Endothelial cell of umbilical vein (primary cell): ENCODE data around the gene UVRAG. TPM values are rescaled to one million over a fixed set of nuclear protein-coding genes. Genes with fewer than 3 reads are reported as not detected.

Experiments
- BruUV-seq: library from RNA; stranded (reverse); fragments of 400-500 nt; replicated peaks from 2 replicates; lab custom pipeline; 2021; lab: Mats Ljungman, UMichigan
- CTCF ChIA-PET: fragments of 300-600, 350-600 bp; sonication (Branson Sonifier 250); formaldehyde crosslinking; loops from one replicate; lab custom pipeline; 2021; ENCODE audit warnings: antibody characterized with exemption, inconsistent platforms; lab: Charles Lee
- POLR2A ChIA-PET: fragments of 300-600, 350-600 bp; sonication (Branson Sonifier 250); formaldehyde crosslinking; loops from one replicate; lab custom pipeline; 2021; ENCODE audit warnings: antibody characterized with exemption, inconsistent platforms; lab: Charles Lee
- DNase-seq: peaks from one replicate; pipeline ENCODE4 v3.0.0-alpha.2; 2011; ENCODE audit warnings: low read depth, low spot score
- FAIRE-seq: peaks from 2 replicates; lab custom pipeline; 2011; peaks lifted over from hg19 to GRCh38; lab: Jason Lieb, UNC
- H2AFZ ChIP-seq: 2 replicates; pipeline ENCODE4 v1.6.0; 2012; ENCODE audit warnings: low read depth, low read length, control low read depth, inconsistent platforms
- H3K27ac ChIP-seq: 2 replicates; pipeline ENCODE4 v1.5.1; 2011; ENCODE audit warnings: low read depth, mild to moderate bottlenecking, control low read depth, low read length, moderate library complexity; ENCODE audit not compliant: insufficient read depth
- H3K27me3 ChIP-seq, 2 experiments: 2 replicates each; pipeline versions ENCODE4 v1.6.0 to v1.6.1; 2011; ENCODE audit warnings: low read length in 2 of 2, mixed read lengths in 1 of 2; ENCODE audit not compliant: control insufficient read depth in 2 of 2, insufficient read depth in 2 of 2
- H3K36me3 ChIP-seq, 2 experiments: 2 replicates in 1 of 2; 3 replicates in 1 of 2; pipeline ENCODE4 v1.5.1; 2011; ENCODE audit warnings: low read length in 2 of 2, mild to moderate bottlenecking in 1 of 2, moderate library complexity in 1 of 2; ENCODE audit not compliant: control insufficient read depth in 2 of 2, insufficient read depth in 2 of 2; ENCODE audit errors: extremely low read depth in 1 of 2
- H3K4me1 ChIP-seq: 3 replicates; pipeline ENCODE4 v1.5.1; 2011; ENCODE audit warnings: mild to moderate bottlenecking, low read length; ENCODE audit not compliant: control insufficient read depth, insufficient read depth; ENCODE audit errors: extremely low read depth
- H3K4me2 ChIP-seq: 2 replicates; pipeline ENCODE4 v1.6.1; 2011; ENCODE audit warnings: low read length, control low read depth, mixed read lengths; ENCODE audit not compliant: insufficient read depth
- H3K4me3 ChIP-seq, 3 experiments: fragments of 200-600 bp in 1 of 3; sonication (generic), shearing (Covaris generic) in 1 of 3; replicated peaks in 1 of 3; 2 replicates each; pipeline ENCODE4 v1.5.1; 2011 to 2016; ENCODE audit warnings: control low read depth in 3 of 3, low read length in 3 of 3, mild to moderate bottlenecking in 2 of 3, inconsistent platforms in 1 of 3, low read depth in 1 of 3, moderate library complexity in 1 of 3; ENCODE audit not compliant: insufficient read depth in 1 of 3
- H3K79me2 ChIP-seq: 2 replicates; pipeline ENCODE4 v1.6.0; 2012; ENCODE audit warnings: low read length, inconsistent platforms; ENCODE audit not compliant: control insufficient read depth, insufficient read depth
- H3K9ac ChIP-seq: replicated peaks from 2 replicates; pipeline ENCODE3; 2011; ENCODE audit warnings: low read length, control low read depth; ENCODE audit not compliant: insufficient read depth; ENCODE audit errors: extremely low read depth
- H3K9me1 ChIP-seq: replicated peaks from 3 replicates; pipeline ENCODE4 v1.6.0; 2011; ENCODE audit warnings: mild to moderate bottlenecking, low read length; ENCODE audit not compliant: control insufficient read depth, insufficient read depth; ENCODE audit errors: extremely low read depth
- H3K9me3 ChIP-seq: replicated peaks from 2 replicates; pipeline ENCODE4 v1.5.1; 2012; ENCODE audit warnings: low read length, inconsistent platforms; ENCODE audit not compliant: control insufficient read depth, insufficient read depth
- H4K20me1 ChIP-seq: replicated peaks from 2 replicates; pipeline ENCODE3; 2011; ENCODE audit warnings: mild to moderate bottlenecking, low read length; ENCODE audit not compliant: control insufficient read depth, insufficient read depth; ENCODE audit errors: extremely low read depth
- EZH2 ChIP-seq: IDR thresholded peaks from 2 replicates; pipeline ENCODE4 v1.6.1; 2012; ENCODE audit warnings: borderline replicate concordance, low read depth, mild to moderate bottlenecking, moderate library complexity, low read length, inconsistent platforms; ENCODE audit not compliant: severe bottlenecking
- FOS ChIP-seq: IDR thresholded peaks from 2 replicates; pipeline ENCODE4 v1.6.1; 2011; ENCODE audit warnings: mild to moderate bottlenecking, low read length, moderate library complexity, borderline replicate concordance; ENCODE audit not compliant: insufficient read depth
- GATA2 ChIP-seq: IDR thresholded peaks from 2 replicates; pipeline ENCODE4 v1.7.0; 2011; ENCODE audit warnings: low read depth, mild to moderate bottlenecking, moderate library complexity, mixed read lengths, low read length; ENCODE audit not compliant: insufficient read length, insufficient read depth
- JUN ChIP-seq: IDR thresholded peaks from 2 replicates; pipeline ENCODE4 v1.6.1; 2011; ENCODE audit warnings: borderline replicate concordance, low read depth; ENCODE audit not compliant: insufficient read length, insufficient read depth
- MYC ChIP-seq: IDR thresholded peaks from one replicate; pipeline ENCODE4 v1.6.1; 2011; ENCODE audit warnings: mild to moderate bottlenecking, low read depth, low read length
- POLR2A ChIP-seq: IDR thresholded peaks from 2 replicates; pipeline ENCODE4 v1.6.1; 2012; ENCODE audit warnings: low read depth, mild to moderate bottlenecking, control low read depth, low read length
- POLR2AphosphoS5 ChIP-seq: IDR thresholded peaks from 2 replicates; pipeline ENCODE4 v1.6.1; 2012; ENCODE audit warnings: low read depth, mild to moderate bottlenecking, control low read depth, low read length, moderate library complexity; ENCODE audit not compliant: insufficient read depth
- dilution Hi-C: fragments of 300-500 bp; cut with MboI; formaldehyde crosslinking; loops from one replicate; pipeline ENCODE4 v1.15.0; 2019; ENCODE audit warnings: low sequenced_read_pairs; ENCODE audit not compliant: extremely low pct_ligation_motif_present
- intact Hi-C: fragments of 100-400 bp; cut with micrococcal nuclease; formaldehyde crosslinking; loops from one replicate; pipeline ENCODE4 v1.10.0; 2022
- polyA plus RNA-seq, 4 experiments: library from polyadenylated mRNA; depleted of rRNA in 3 of 4; stranded (reverse) in 3 of 4; unstranded in 1 of 4; fragments of >200 nt; gene quantifications; 2 replicates each; pipeline versions ENCODE4 v1.2.1 to v1.2.3, GENCODE V29; 2011 to 2012; ENCODE audit warnings: missing spikeins in 1 of 4
- total RNA-seq: library from RNA; stranded (reverse); gene quantifications from 2 replicates; pipeline ENCODE4 v1.2.3, GENCODE V29; 2021

UVRAG gene
- total and polyA plus RNA-seq, 2 donors (not counting 3 experiments of a cell fraction or from before 2014, with no cell fraction given): 21.2 to 65.6 TPM

DNA sequence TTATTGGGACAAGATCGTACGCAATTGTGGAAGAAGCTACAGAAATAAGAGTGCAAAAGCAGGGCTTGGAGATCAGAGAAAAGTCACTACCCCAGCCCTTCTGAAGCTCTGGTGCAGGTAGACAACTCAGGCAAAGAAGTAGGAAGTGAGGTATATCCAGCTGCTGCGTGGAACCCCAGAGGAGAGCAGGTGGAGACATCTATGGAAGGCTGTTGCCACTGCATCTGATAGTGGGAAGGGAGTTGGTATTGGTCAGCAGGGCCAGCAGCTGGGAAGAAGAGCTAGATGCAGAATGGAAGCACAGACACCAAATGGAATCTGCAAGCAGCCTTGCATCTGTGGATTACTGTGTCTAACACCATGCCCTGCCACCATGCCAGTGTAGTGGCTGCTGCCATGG lies 226.2 kb downstream of the UVRAG start:
- H3K9ac ChIP-seq: no peak overlapping the region
- FAIRE-seq (no peak), DNase-seq (no peak)
- dilution Hi-C loops: no loop called here
- no peak overlapping the region for H3K4me3 ChIP-seq
- no peaks in the 10 kb centered on the region for H3K27me3 ChIP-seq
- H3K9me1 ChIP-seq: no peaks in the 10 kb centered on the region
- no TSS peak for BruUV-seq
- no peak overlapping the region for H3K4me2 ChIP-seq
- H3K4me1 ChIP-seq: peaks cover 2% of the 10 kb centered on the region
- no peak overlapping the region for H2AFZ ChIP-seq
- H4K20me1 ChIP-seq: peaks cover 4% of the 10 kb centered on the region
- peaks cover 2% of the 10 kb centered on the region for H3K79me2 ChIP-seq
- H3K36me3 ChIP-seq: no peaks in the 10 kb centered on the region
- intact Hi-C loops: no loop called here
- H3K9me3 ChIP-seq: no peaks in the 10 kb centered on the region
- ChIA-PET CTCF (interaction anchor here (1.2 kb wide), 2 partner anchors 9 to 30 kb away, joined by 3 read pairs; no protein-coding TSS in a partner anchor), POLR2A (no interaction called here)
- no peak for TF ChIP-seq POLR2A
- no peak for TF ChIP-seq GATA2
- no peak for TF ChIP-seq POLR2AphosphoS5
- no peak for TF ChIP-seq EZH2
- TF ChIP-seq MYC: no peak
- no peak for TF ChIP-seq JUN
- TF ChIP-seq FOS: no peak
- no peak overlapping the region for H3K27ac ChIP-seq

DNA sequence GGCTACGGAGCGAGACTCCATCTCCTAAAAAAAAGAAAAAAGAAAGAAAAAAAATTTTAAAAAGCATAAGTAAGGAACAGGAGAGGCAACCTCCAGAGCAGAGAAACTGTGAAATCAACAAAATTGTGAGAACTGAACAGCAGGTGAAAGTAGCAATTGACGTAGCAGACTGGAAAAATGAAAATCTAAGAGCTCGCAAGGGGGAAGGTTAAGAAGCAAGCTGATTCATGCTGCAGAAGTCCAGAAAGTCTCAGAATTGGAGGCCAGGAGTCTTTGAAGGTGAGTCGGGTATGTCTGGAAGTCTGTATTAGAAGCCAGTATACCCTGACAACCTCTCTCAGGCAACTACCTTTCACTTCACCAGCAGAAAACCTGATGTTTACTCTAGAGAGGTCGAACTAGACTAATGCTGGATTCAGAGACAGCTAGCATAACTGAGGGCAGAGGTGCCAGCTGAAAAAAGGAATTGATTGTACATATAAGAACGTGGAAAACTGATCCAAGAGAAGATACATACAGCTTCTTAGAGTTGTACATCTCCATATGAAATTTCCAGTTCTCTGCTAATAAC lies 229.8 kb downstream of the UVRAG start:
- Histone ChIP-seq H2AFZ (no peak overlapping the region), H3K4me3 (no peak overlapping the region), H3K9me1 (no peaks in the 10 kb centered on the region), H3K9me3 (no peaks in the 10 kb centered on the region), H3K4me2 (no peak overlapping the region), H3K9ac (no peak overlapping the region), H3K79me2 (no peaks in the 10 kb centered on the region), H4K20me1 (peaks cover 2% of the 10 kb centered on the region), H3K27me3 (no peaks in the 10 kb centered on the region), H3K36me3 (no peaks in the 10 kb centered on the region), H3K27ac (no peak overlapping the region), H3K4me1 (peaks cover 9% of the 10 kb centered on the region)
- ChIA-PET CTCF (no interaction called here), POLR2A (no interaction called here)
- no peak for FAIRE-seq
- TF ChIP-seq GATA2 (no peak), MYC (no peak), POLR2AphosphoS5 (no peak)
- intact Hi-C loops: no loop called here
- dilution Hi-C loops: no loop called here
- BruUV-seq: no TSS peak
- no peak for DNase-seq
